HG02852 (cell line): Measurements from ENCODE around the gene WDR27.
"Not testable (repeated sequence)": the region's sequence is repeated elsewhere in the genome, so short reads cannot be mapped to it uniquely, and the experiment has no call there.

ENCODE experiments used
- ATAC-seq: cut with Tn5 transposase; IDR thresholded peaks from one replicate; pipeline ENCODE4 v1.9.1; 2021; ENCODE audit warnings: mild to moderate bottlenecking, moderate library complexity; ENCODE audit not compliant: unreplicated experiment

Gene WDR27

DNA sequence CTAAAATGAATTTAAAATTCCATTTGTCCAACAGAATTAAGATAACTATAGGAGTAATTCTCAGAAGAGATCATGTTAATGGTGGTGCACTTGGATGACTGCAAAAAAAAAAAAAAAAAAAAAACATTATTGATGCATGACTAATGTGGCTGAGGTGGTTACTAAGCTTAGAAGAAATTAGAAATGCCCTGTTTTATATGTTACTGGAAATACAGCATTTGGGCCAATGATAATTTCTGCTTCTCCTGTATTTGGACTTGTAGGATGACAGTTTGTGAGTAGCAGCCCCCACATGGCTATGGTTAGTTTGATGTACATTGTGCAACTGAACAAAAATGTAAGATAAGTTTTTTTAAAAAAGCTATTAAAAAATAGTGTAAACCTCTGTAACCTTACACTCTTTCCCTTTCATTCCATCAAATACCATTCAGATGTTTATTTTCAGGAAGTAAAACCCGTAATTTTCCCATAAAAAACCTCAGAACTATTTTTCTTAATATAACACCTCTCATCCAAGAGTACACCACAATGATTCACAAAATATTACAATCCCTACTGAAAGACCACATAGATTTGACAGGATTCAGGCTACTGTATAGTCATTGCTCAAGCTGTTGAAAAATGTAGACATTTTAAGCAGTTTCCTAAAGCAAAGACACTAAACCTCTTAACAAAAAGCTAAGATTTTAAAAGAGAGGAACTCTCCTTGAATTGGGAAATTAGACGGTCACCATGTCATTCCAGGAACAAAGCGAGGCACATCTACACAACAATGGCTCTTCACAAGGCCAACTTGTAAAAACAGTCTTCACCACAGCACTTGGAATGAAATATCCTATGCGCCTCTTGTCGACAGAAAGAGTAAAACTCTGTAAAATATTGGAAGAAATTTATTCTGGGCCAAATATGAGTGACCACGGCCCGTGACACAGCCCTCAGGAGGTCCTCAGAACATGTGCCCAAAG, 83.0 kb downstream of the WDR27 start:
- no peak for ATAC-seq

DNA sequence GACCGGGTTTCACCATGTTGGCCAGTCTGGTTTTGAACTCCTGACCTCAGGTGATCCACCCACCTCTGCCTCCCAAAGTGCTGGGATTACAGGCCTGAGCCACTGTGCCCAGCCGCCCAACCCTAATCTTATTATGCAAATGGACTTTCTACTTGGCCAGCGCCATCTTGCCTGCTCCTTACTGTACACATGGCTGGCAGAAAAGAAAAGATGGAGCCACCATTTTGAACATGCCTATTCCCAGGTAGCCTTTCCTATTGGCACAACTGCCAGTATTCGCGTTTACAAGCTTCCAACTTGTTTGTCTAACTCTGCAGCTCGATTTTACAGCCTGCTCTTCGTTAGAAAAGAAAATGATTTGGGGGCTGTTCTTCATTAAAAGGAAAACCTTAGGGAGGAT, 84.3 kb downstream of the WDR27 start:
- no peak for ATAC-seq

DNA sequence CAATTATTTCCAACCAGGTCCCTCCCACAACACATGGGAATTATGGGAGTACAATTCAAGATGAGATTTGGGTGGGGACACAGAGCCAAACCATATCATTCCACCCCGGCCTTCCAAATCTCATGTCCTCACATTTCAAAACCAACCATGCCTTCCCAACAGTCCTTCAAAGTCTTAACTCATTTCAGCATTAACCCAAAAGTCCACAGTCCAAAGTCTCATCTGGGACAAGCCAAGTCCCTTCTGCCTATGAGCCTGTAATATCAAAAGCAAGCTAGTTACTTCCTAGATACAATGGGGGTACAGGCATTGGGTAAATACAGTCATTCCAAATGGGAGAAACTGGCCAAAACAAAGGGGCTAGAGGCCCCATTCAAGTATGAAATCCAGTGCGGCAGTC, 93.2 kb downstream of the WDR27 start:
- not testable (repeated sequence) for ATAC-seq

DNA sequence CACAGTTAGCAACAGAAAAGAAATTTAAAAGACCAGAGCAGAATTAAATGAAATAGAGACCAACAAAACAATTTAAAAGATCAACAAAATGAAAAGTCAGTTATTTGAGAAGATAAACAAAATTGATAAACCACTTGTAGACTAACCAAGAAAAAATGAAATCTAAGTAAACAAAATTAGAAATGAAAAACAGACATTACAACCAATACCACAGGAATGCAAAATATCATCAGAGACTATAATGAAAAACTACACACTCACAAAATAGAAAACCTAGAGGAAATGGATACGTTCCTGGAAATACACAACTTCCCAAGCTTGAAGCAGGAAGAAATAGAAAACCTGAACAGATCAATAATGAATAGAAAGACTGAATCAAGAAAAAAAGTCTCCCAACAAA, 97.8 kb downstream of the WDR27 start:
- ATAC-seq: no peak

DNA sequence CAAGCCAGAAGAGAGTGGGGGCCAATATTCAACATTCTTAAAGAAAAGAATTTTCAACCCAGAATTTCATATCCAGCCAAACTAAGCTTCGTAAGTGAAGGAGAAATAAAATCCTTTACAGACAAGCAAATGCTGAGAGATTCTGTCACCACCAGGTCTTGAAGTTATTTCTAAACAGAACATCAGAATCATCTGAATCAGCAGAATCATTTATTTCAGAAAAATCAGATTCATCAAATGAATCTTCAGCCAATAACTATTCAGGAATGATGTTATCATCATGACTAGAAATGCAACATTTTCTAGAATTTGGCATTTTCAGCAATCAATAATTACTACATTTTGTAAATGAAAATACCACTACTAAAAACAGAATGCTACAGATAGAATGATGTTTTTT, 100.7 kb downstream of the WDR27 start:
- not testable (repeated sequence) for ATAC-seq

DNA sequence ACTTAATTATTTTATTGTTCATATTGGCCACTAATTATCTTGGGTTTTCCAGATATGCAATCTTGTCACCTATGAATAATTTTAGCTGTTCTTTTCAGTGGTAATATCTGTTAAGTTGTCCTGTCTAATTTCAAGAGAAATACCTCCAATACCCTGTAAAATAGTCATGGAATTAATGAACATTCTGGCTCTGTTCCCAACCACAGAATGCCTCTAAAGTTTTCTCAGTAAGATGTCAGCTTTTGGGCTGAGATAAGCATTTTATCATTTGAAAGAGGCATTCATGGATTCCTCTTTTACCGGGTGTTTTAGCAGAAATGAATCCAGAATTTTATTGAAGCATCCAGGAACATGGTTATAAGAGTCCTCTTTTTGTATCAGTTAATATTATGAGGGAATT, 109.3 kb downstream of the WDR27 start:
- no peak for ATAC-seq

DNA sequence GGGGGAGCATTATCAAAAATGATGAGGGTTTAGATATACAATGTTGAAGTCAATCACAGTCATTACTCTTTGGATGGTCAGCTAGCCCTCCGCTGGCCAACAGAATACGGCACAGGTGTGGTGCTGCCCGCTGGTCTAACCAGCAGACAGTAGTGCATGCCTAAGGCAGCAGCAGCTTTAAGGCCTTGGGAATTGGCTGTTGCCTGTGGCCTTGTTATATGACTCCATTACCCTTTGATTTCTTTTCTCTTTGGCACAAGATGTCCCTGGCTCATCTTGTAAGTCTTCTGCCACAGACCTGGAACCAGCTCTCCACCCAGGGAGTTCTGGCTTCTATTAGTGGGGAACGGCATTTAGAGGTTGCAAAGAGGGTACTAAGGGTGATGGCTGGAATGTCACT, 110.2 kb downstream of the WDR27 start:
- ATAC-seq: no peak

DNA sequence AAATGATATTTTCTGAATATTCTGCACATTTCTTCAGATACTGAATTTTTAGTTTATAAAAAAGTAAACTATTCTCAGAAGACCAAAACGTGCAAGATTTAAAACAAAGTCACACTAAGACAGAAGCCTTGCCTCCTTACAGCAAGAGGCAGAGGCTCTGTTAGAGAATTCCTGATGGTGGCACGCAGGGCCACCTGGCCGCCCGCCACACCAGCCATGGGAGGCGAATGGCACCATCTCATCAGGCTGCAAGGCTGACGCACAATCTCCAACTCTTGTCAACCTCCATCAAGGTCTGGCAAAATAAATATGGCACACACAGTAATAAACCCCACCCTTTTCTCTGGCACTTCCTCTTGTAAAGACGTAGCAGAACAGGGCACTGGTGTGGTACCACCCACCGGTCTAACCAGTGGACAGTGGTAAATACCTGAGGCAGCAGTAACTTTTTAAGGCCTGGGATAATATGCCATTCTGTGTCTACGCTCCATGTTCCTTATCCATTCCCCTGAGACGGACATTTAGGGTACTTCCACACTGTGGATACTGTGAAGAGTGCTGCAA, 111.4 kb downstream of the WDR27 start:
- ATAC-seq: no peak

DNA sequence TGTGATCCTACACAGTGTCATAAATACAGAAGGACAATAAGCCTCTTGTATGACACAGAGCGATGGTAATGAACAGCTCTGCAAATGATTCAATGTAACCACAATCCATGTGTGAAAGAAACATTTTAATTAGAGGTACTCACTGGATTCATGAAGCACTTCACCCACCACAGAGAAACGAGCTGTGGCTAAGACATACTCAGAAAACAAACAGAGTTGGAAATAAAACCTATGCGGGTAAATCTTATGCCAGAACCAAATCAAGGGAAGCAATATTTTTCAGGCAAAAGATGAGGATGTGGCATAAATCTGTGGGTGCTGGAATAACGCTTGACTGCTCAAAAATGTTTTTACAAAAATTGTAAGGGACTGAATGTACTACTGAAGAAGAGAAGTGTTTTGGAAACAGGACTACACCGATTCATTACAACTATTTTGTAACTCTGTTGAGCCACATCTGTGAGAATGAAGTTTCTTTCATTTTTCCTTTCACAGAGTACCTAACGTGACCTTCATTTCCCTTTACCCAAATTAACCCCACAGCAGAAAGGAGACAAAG, 112.1 kb downstream of the WDR27 start:
- peak; percentile 76 for ATAC-seq

DNA sequence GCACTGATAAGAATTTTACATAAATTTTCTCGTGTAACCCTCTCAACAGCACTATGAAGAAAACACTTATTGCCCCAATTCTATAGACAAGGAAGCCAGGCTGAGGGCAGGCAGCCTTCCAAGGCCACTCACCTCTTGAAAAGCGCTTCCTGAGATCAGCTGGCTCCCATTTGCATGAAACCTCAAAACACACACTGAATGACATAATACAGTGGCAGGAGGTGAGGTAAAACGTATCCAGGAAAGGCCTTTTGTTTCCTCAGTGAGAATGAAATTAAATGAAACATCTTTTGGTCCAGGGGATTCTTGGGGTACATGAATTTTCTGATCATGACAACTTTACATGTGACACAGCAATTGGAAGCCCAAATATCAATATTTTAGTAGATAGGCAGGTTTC, 112.5 kb downstream of the WDR27 start:
- peak; percentile 78 for ATAC-seq

DNA sequence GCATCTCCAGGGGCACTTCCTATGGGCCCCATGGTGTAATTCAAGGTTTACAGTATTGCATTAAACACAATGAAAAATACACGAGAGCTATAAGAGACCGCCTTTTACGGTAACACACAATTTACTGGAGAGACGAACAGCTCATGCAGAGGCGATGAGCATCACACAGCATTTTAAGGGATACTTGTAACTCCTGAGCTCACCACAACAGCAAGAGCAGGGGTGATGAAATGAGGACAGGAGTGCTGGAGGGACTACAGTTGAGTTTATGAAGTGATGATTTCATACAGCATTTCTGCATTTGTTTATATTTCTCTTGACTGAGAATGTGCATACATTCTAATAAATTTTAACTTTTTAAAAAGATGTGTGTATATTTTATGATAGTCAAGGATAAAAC, 113.9 kb downstream of the WDR27 start:
- ATAC-seq: no peak

DNA sequence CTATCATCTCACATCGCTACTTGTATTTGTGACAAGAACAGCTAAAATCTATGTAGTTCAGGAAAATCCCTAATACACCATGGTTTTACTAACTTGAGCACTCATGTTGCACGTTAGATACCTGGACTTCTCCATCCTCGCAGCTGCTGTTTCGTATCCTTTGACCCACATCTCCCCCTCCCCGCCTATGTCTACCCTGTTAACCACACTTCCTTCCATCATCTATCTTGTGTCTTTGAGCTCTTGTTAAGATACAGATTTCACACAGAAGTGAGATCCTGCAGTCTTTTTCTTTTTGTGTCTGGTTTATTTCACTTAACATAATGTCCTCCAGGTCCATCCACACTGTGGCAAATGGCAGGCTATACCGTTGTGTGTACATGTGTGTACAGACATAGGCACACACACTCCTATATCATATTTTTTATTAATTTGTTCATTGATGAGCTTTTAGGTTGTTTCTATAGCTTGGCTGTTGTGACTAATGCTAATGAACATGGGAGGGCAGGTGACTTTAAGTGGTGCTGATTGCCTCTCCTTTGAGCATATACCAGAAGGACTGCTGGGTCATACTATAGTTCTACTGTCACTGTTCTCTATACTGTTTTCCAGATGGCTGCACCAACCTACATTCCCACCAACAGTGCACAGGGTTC, 117.8 kb downstream of the WDR27 start:
- peak; percentile 61 for ATAC-seq

DNA sequence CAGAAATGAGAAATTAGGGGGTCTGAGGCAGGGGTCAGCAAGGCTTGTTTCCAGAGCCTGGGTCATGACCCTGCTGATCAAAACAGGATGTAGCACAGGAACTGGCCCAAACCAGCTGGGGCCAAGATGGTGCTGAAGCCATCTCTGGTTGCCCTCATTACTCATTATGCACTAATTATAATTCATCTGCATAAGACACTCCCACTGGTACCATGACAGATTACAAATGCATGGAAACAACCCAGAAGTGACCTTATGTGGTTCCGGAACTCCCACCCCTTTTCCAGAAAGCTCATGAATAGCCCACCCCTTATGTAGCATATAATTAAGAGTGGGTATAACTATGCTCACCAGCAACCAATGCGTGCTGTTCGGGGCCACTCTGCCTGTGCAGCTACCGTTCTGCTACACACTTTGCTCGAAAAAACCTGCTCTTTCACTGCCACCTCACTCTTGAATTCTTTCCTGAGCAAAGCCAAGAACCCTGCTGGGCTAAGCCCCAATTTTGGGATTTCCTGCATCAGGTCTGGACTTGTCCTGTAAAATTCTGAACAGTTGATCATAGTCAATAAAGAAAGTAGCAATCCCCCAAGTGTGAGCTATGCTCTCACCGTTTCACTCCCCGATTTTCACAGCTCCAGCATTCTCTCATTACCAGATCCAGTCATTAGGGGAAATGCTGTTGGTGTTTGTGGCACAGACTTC, 122.3 kb downstream of the WDR27 start:
- no peak for ATAC-seq

DNA sequence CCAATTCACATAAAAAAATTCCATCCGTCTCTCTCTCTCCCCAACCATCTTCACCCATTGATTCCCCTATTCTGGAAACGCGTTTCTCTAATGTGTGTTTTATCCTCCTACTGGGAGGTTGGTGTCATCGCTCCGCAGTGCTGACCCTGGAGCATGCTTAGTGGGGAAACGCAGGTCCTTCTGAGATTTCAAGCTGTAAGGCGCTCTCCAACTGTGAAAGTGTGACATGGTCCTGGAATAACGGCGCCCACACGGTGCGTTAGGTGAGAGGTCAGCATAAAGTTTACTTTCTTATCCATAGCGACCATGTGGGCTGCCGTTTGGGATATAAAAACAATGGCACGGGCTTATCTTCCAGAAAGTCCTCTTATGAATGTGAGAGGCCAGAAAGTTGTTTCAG, 123.9 kb downstream of the WDR27 start:
- no peak for ATAC-seq

DNA sequence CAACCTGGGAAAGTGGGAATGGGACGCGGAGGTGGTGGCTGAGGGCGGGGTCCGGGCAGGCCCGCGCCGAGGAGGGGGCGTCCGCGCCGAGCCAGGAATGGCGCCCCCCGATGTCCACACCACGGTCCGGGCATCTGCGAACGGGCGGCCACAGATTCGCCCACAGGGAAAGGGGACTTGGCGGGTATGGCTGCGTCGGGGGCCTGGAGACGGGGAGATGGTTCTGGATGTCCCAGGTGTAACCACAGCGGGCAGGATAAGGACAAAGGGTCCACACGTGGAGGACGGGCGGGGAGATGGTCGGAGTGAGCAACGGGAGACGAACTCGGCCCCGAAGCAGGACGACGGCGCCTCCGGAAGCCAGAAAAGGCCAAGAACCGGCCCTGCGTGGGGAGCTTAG, 124.6 kb downstream of the WDR27 start:
- ATAC-seq: no peak

DNA sequence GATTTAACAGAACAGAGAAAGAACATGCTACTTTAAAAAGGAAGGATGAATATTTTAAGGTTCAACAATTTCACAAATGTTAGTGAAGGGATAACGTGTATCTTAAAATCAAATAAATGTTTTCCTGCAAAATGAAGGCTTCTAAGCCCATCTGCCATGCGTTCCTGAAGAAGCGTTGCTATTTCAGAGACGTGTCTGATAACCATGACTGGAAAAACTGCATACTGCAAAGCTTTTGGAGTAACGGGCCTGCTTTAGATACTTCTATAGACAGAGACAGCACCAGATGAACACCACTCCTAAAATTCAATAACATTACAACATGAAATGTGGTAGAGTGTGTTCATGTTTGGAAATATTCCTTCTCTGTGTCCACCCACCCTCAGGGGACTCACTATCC, 126.0 kb downstream of the WDR27 start:
- ATAC-seq: no peak

DNA sequence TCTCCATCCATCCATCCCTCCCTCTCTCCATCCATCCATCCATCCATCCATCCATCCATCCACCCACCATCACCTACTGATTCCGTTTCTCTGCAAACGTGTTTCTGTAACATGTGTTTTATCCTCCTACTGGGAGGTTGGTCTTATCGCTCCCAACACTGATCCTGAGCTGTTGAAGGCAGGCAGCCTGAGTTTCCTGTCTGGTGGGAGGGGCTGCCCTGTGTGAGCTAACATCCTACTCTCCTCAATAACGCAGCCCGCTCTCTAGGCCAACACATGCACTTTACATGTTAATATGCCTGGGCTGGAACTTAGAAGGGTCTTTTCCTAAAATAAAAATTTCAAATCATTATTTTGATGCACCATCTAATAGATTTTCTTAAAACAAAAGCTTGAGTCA, 126.5 kb downstream of the WDR27 start:
- no peak for ATAC-seq

DNA sequence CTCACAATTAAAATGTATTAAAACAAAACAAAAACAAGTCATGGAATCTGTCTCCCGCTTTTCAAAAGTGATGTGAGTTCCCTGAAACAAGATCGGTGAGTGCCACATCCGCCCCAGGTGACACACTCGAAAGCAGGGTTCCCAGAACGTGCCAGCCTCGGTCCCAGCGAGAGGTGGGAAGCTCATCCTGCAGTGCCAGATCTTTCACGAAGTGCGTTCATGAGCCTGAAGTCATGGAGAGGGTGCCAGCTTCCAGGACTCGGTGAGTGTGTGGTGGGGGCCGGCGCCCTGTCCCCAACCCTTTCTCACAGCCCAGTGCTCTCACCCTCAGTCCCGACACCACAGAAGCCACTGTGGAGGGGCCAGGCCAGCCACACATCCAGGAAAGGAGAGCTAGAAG, 127.4 kb downstream of the WDR27 start:
- no peak for ATAC-seq

DNA sequence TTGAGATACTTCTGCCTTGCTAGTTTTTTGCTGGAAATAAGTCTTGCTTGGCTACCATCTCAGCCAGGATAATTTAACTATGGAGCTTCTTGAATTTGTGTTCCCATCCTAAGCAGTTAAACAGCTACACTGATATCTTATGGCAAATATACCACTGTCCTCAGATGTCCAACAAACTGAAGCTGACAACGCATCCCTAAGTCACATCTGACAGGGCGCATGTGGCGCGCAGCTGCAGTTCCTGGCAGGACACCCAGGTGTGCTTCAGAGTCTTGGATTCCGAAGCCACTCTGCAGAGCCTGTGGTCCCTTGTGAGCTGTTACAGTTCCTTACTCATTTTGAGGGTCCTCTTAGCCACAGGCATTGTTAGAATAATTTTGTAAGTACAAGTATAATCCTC, 127.9 kb downstream of the WDR27 start:
- ATAC-seq: no peak

DNA sequence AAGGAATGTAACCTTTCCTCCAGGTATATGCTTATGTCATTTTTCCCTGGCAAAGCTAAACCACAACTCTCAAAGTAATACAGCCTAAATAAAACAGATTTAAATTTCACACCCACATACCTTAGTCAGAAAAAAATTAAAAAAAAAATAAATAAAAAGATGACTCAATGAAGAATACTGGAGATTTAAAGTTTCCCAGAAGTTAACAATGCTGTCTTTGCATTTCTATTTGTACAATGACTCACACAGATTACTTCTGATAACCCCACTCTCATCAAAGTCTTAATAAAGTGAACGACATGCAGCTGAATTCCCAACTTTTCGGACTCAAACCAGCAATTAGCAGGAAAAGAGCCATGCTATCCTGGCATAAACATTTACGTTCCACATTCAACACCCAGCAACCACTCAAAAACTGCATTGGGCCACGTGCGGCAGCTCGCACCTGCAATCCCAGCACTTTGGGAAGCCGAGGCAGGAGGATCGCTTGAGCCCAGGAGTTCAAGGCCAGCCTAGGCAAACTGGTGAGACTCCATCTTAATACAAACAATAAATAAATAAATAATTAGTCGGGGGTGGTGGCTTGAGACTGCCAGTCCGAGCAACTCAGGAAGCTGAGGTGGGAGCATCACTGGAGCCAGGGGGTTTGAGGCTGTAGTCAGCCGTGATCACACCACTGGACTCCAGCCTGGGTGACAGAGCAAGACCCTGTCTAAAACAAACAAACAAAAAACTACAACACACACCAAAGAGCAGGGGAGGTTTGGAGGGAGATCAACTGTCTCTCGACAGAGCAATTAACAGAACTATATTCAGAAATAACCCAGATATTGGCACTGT, 130.5 kb downstream of the WDR27 start:
- no peak for ATAC-seq
